ENCODE data around the gene GPR158. TPM values are rescaled to one million over a fixed set of nuclear protein-coding genes. Genes with fewer than 3 reads are reported as not detected.

The GPR158 gene
- total RNA-seq, 1 experiment from 2014 or later = not detected

DNA sequence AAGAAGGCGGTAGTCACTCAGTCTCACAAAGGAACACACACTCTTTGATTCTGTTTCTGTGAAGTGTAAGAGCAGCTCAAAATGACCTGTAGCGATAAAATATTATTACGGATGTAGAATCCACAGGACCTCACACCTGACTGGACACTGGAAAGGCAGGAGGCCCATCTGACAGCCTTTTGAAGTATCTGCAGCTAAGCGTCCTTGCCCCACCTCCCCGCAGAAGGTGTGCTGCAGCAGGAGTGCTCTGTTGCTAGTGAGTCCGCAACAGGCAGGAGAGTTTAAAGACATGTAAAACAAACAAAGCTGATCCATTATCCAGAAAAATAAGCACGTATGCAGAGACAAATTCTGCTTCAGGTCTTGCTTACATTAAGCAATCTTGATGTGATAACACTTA is 355.5 kb downstream of the GPR158 start:
- intact Hi-C loops (cut with micrococcal nuclease) = no loop called here
- TF ChIP-seq, protein P1, sequence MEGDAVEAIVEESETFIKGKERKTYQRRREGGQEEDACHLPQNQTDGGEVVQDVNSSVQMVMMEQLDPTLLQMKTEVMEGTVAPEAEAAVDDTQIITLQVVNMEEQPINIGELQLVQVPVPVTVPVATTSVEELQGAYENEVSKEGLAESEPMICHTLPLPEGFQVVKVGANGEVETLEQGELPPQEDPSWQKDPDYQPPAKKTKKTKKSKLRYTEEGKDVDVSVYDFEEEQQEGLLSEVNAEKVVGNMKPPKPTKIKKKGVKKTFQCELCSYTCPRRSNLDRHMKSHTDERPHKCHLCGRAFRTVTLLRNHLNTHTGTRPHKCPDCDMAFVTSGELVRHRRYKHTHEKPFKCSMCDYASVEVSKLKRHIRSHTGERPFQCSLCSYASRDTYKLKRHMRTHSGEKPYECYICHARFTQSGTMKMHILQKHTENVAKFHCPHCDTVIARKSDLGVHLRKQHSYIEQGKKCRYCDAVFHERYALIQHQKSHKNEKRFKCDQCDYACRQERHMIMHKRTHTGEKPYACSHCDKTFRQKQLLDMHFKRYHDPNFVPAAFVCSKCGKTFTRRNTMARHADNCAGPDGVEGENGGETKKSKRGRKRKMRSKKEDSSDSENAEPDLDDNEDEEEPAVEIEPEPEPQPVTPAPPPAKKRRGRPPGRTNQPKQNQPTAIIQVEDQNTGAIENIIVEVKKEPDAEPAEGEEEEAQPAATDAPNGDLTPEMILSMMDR (IDR thresholded peaks at IDR 0.05; ENCODE audit: unreplicated experiment) = no peak
- H3K27me3 Mint-ChIP-seq (ENCODE audit: insufficient read depth, unreplicated experiment) = peaks cover 95% of the 10 kb centered on the region
- no peaks in the 10 kb centered on the region for H3K9me3 Mint-ChIP-seq (ENCODE audit: unreplicated experiment)
- ChIA-PET POLR2A (no interaction called here), CTCF (no interaction called here)
- no peaks in the 10 kb centered on the region for H3K36me3 Mint-ChIP-seq (ENCODE audit: insufficient read depth, unreplicated experiment)
- H3K4me1 Mint-ChIP-seq (ENCODE audit: insufficient read depth, unreplicated experiment) = no peaks in the 10 kb centered on the region
- no TSS peak for BruUV-seq (replicated peaks)
- no peak for DNase-seq (ENCODE audit: unreplicated experiment)
- H3K27ac Mint-ChIP-seq (ENCODE audit: low read depth, unreplicated experiment) = no peak overlapping the region
- H3K4me3 Mint-ChIP-seq (ENCODE audit: unreplicated experiment) = no peak overlapping the region

- no peak overlapping the region for H3K27ac Mint-ChIP-seq (ENCODE audit: low read depth, unreplicated experiment)
- H3K4me3 Mint-ChIP-seq (ENCODE audit: unreplicated experiment) = no peak overlapping the region
- intact Hi-C loops (cut with micrococcal nuclease) = no loop called here
- ChIA-PET POLR2A (no interaction called here), CTCF (no interaction called here)
- DNase-seq (ENCODE audit: unreplicated experiment) = no peak
- H3K27me3 Mint-ChIP-seq (ENCODE audit: insufficient read depth, unreplicated experiment) = peaks cover 89% of the 10 kb centered on the region
- H3K4me1 Mint-ChIP-seq (ENCODE audit: insufficient read depth, unreplicated experiment) = no peaks in the 10 kb centered on the region
- H3K9me3 Mint-ChIP-seq (ENCODE audit: unreplicated experiment) = no peaks in the 10 kb centered on the region
- no peaks in the 10 kb centered on the region for H3K36me3 Mint-ChIP-seq (ENCODE audit: insufficient read depth, unreplicated experiment)
- TF ChIP-seq, protein P1 (IDR thresholded peaks at IDR 0.05; ENCODE audit: unreplicated experiment) = no peak
- BruUV-seq (replicated peaks) = no TSS peak
Observed at GRCh38 chr10:25531457-25532061, 356.8 kb downstream of the GPR158 start.

GRCh38 chr10:25532213-25532612 is 357.4 kb downstream of the GPR158 start:
- TF ChIP-seq, protein P1 (IDR thresholded peaks at IDR 0.05; ENCODE audit: unreplicated experiment) = no peak
- intact Hi-C loops (cut with micrococcal nuclease) = no loop called here
- H3K36me3 Mint-ChIP-seq (ENCODE audit: insufficient read depth, unreplicated experiment) = no peaks in the 10 kb centered on the region

GRCh38 chr10:25536027-25536426 is 361.2 kb downstream of the GPR158 start:
- Mint-ChIP-seq H3K9me3 (ENCODE audit: unreplicated experiment) (no peaks in the 10 kb centered on the region), H3K36me3 (ENCODE audit: insufficient read depth, unreplicated experiment) (no peaks in the 10 kb centered on the region), H3K4me1 (ENCODE audit: insufficient read depth, unreplicated experiment) (no peaks in the 10 kb centered on the region), H3K27me3 (ENCODE audit: insufficient read depth, unreplicated experiment) (peaks cover 47% of the 10 kb centered on the region), H3K4me3 (ENCODE audit: unreplicated experiment) (no peak overlapping the region), H3K27ac (ENCODE audit: low read depth, unreplicated experiment) (no peak overlapping the region)
- no TSS peak for BruUV-seq (replicated peaks)
- no peak for DNase-seq (ENCODE audit: unreplicated experiment)
- CTCF ChIA-PET = interaction anchor here (0.7 kb wide), 1 partner anchor 95 kb away, joined by 3 read pairs; no protein-coding TSS in a partner anchor
- intact Hi-C loops (cut with micrococcal nuclease) = no loop called here
- POLR2A ChIA-PET = no interaction called here
- TF ChIP-seq, protein P1 (IDR thresholded peaks at IDR 0.05; ENCODE audit: unreplicated experiment) = no peak

More at GRCh38 chr10:25532213-25532612, 357.4 kb downstream of the GPR158 start:
- H3K27ac Mint-ChIP-seq (ENCODE audit: low read depth, unreplicated experiment) = no peak overlapping the region
- H3K27me3 Mint-ChIP-seq (ENCODE audit: insufficient read depth, unreplicated experiment) = peaks cover 83% of the 10 kb centered on the region
- no TSS peak for BruUV-seq (replicated peaks)
- POLR2A ChIA-PET = no interaction called here
- CTCF ChIA-PET = interaction anchor here (0.6 kb wide), 1 partner anchor 452 kb away, joined by 3 read pairs; no protein-coding TSS in a partner anchor
- H3K4me3 Mint-ChIP-seq (ENCODE audit: unreplicated experiment) = no peak overlapping the region
- H3K4me1 Mint-ChIP-seq (ENCODE audit: insufficient read depth, unreplicated experiment) = no peaks in the 10 kb centered on the region
- DNase-seq (ENCODE audit: unreplicated experiment) = no peak
- H3K9me3 Mint-ChIP-seq (ENCODE audit: unreplicated experiment) = no peaks in the 10 kb centered on the region

All from MCF 10A (cell line).